ENCODE data around the gene JSRP1.

JSRP1 gene

GRCh38 chr19:2261438-2262172 is 5.4 kb upstream of the JSRP1 start:
- DNase-seq = no peak

- DNase-seq = no peak
Measured at GRCh38 chr19:2260341-2260805, 4.2 kb upstream of the JSRP1 start.

GRCh38 chr19:2259336-2259735 is 3.1 kb upstream of the JSRP1 start:
- DNase-seq = no peak

- DNase-seq = no peak
Measured at GRCh38 chr19:2255112-2255845, 938 bp downstream of the JSRP1 start.

- DNase-seq = no peak
Measured at GRCh38 chr19:2254064-2254872, 1.9 kb downstream of the JSRP1 start.

GRCh38 chr19:2253106-2254063 is 2.8 kb downstream of the JSRP1 start:
- DNase-seq = no peak

- no peak for DNase-seq
Measured at GRCh38 chr19:2252797-2253105, 3.5 kb downstream of the JSRP1 start.

GRCh38 chr19:2252055-2252796 is 4.0 kb downstream of the JSRP1 start:
- DNase-seq = no peak

GRCh38 chr19:2251106-2252054 is 4.8 kb downstream of the JSRP1 start:
- DNase-seq = no peak

- DNase-seq = no peak
Measured at GRCh38 chr19:2250766-2251105, 5.5 kb downstream of the JSRP1 start.

GRCh38 chr19:2249880-2250765 is 6.1 kb downstream of the JSRP1 start:
- no peak for DNase-seq

- DNase-seq = no peak
Measured at GRCh38 chr19:2249010-2249866, 7.0 kb downstream of the JSRP1 start, which contains the start of gene AMH. Gene AMH (plus strand): TSS chr19:2249323. CDS start chr19:2249333, 10 bp downstream.

- no peak for DNase-seq
Measured at GRCh38 chr19:2248136-2249009, 7.8 kb downstream of the JSRP1 start.

- no peak for DNase-seq
Measured at GRCh38 chr19:2247433-2248101, 8.7 kb downstream of the JSRP1 start.

- no peak for DNase-seq
Measured at GRCh38 chr19:2246801-2247361, 9.3 kb downstream of the JSRP1 start.

- no peak for DNase-seq
Measured at GRCh38 chr19:2246014-2246620, 10.1 kb downstream of the JSRP1 start.
